ENCODE data around the gene HNRNPL. TPM values are rescaled to one million over a fixed set of nuclear protein-coding genes. Genes with fewer than 3 reads are reported as not detected.
"Not testable (repeated sequence)": the region's sequence is repeated elsewhere in the genome, so short reads cannot be mapped to it uniquely, and the experiment has no call there.

Gene HNRNPL
- polyA plus RNA-seq, 3 donors: 51.9 to 234 (median 58.7) TPM

DNA sequence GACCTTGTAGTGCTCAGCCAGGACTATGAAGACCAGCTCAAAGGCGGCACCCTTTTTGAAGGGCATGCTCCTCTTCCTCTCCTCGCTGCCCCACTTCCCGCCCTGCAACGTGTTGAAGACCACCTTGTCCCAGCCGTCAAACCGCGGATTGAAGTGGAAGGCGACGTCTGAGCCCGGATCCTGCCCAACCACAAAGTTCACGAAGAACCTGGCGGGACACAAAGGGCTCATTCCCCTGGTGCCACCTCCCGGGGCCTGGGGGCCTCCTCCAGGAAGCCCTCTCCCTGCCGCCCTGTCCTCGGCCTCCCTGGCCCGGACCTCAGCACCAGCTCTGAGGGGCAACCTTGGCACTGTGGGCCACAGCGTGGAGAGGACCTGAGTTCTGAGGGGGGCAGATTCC lies 41.0 kb downstream of the HNRNPL start:
- H4K20me1 ChIP-seq (ENCODE audit: insufficient read depth, low read length): no peaks in the 10 kb centered on the region
- H3K27me3 Mint-ChIP-seq (ENCODE audit: low read depth in 3 of 3): peaks cover 0 to 3% (median 2%) of the 10 kb centered on the region in 3 donors
- no peaks in the 10 kb centered on the region for H3K27me3 ChIP-seq (ENCODE audit: control insufficient read depth in 2 of 2, insufficient read depth in 2 of 2, low read length in 2 of 2)
- no peak overlapping the region for H2AFZ ChIP-seq (ENCODE audit: insufficient read depth, low read depth, low read length, poor library complexity, severe bottlenecking)
- no peaks in the 10 kb centered on the region for H3K79me2 ChIP-seq (ENCODE audit: insufficient read depth, low read length)
- H3K4me2 ChIP-seq (replicated peaks; ENCODE audit: extremely low read depth, low read length, poor library complexity, severe bottlenecking): no peak overlapping the region
- intact Hi-C loops (cut with micrococcal nuclease): no loop called here
- TF ChIP-seq, protein P1, sequence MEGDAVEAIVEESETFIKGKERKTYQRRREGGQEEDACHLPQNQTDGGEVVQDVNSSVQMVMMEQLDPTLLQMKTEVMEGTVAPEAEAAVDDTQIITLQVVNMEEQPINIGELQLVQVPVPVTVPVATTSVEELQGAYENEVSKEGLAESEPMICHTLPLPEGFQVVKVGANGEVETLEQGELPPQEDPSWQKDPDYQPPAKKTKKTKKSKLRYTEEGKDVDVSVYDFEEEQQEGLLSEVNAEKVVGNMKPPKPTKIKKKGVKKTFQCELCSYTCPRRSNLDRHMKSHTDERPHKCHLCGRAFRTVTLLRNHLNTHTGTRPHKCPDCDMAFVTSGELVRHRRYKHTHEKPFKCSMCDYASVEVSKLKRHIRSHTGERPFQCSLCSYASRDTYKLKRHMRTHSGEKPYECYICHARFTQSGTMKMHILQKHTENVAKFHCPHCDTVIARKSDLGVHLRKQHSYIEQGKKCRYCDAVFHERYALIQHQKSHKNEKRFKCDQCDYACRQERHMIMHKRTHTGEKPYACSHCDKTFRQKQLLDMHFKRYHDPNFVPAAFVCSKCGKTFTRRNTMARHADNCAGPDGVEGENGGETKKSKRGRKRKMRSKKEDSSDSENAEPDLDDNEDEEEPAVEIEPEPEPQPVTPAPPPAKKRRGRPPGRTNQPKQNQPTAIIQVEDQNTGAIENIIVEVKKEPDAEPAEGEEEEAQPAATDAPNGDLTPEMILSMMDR (IDR thresholded peaks at IDR 0.05): no peak
- 93% methylated on average over 16 of the region's 17 CpGs for WGBS (ENCODE audit: insufficient coverage)
- no peak overlapping the region for H3K27ac Mint-ChIP-seq
- peaks cover 8% of the 10 kb centered on the region for H3K4me1 Mint-ChIP-seq
- no peak overlapping the region for H3K4me3 ChIP-seq (replicated peaks in 1 of 3; ENCODE audit: low read depth in 2 of 3, low read length in 3 of 3)
- H3K4me1 ChIP-seq (ENCODE audit: control insufficient read depth in 1 of 2, insufficient read depth in 2 of 2, low read length in 2 of 2): peaks cover 3 to 5% of the 10 kb centered on the region in 2 donors
- H3K27ac ChIP-seq (ENCODE audit: low read depth in 1 of 2, low read length in 2 of 2): no peak overlapping the region
- no peak for DNase-seq
- peaks cover 0 to 1% (median 0%) of the 10 kb centered on the region in 7 donors for H3K9me3 Mint-ChIP-seq
- H3K9me3 ChIP-seq (replicated peaks in 1 of 2; ENCODE audit: control insufficient read depth in 1 of 2, insufficient read depth in 1 of 2, low read length in 2 of 2): no peaks in the 10 kb centered on the region
- no peak overlapping the region for H3K9ac ChIP-seq (ENCODE audit: insufficient read depth, low read length, poor library complexity, severe bottlenecking)
- no peak overlapping the region for H3K4me3 Mint-ChIP-seq
- no peaks in the 10 kb centered on the region for H3K36me3 ChIP-seq (replicated peaks in 1 of 2; ENCODE audit: control insufficient read depth in 1 of 2, insufficient read depth in 2 of 2, low read length in 2 of 2)
- no peaks in the 10 kb centered on the region for H3K36me3 Mint-ChIP-seq

DNA sequence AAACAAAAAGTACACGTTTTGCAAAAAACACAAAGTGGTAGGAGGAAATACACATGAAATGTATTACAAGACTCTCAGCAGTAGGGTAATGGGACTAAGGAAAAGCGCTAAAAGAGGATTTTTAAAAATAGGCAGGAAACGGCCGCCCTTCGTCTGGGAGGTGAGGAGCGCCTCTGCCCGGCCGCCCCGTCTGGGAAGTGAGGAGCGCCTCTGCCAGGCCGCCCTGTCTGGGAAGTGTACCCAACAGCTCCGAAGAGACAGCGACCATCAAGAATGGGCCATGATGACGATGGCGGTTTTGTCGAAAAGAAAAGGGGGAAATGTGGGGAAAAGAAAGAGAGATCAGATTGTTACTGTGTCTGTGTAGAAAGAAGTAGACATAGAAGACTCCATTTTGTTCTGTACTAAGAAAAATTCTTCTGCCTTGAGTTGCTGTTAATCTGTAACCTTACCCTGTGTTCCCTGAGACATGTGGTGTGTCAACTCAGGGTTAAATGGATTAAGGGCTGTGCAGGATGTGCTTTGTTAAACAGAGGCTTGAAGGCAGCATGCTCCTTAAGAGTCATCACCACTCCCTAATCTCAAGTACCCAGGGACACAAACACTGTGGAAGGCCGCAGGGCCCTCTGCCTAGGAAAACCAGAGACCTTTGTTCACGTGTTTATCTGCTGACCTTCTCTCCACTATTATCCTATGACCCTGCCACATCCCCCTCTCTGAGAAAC lies 42.2 kb downstream of the HNRNPL start:
- H3K27ac ChIP-seq (ENCODE audit: low read depth in 1 of 2, low read length in 2 of 2); H3K4me1 Mint-ChIP-seq; H3K36me3 Mint-ChIP-seq; H3K79me2 ChIP-seq (ENCODE audit: insufficient read depth, low read length); H3K36me3 ChIP-seq (replicated peaks in 1 of 2; ENCODE audit: control insufficient read depth in 1 of 2, insufficient read depth in 2 of 2, low read length in 2 of 2); H3K27me3 ChIP-seq (ENCODE audit: control insufficient read depth in 2 of 2, insufficient read depth in 2 of 2, low read length in 2 of 2); H3K4me2 ChIP-seq (replicated peaks; ENCODE audit: extremely low read depth, low read length, poor library complexity, severe bottlenecking); H4K20me1 ChIP-seq (ENCODE audit: insufficient read depth, low read length); H3K4me1 ChIP-seq (ENCODE audit: control insufficient read depth in 1 of 2, insufficient read depth in 2 of 2, low read length in 2 of 2); H3K27me3 Mint-ChIP-seq (ENCODE audit: low read depth in 3 of 3); H3K4me3 Mint-ChIP-seq; H3K9me3 Mint-ChIP-seq; H2AFZ ChIP-seq (ENCODE audit: insufficient read depth, low read depth, low read length, poor library complexity, severe bottlenecking); DNase-seq; H3K27ac Mint-ChIP-seq; H3K9me3 ChIP-seq (replicated peaks in 1 of 2; ENCODE audit: control insufficient read depth in 1 of 2, insufficient read depth in 1 of 2, low read length in 2 of 2); intact Hi-C loops (cut with micrococcal nuclease); H3K9ac ChIP-seq (ENCODE audit: insufficient read depth, low read length, poor library complexity, severe bottlenecking); H3K4me3 ChIP-seq (replicated peaks in 1 of 3; ENCODE audit: low read depth in 2 of 3, low read length in 3 of 3): not testable (repeated sequence)
- 83% methylated on average over 1 of the region's 18 CpGs for WGBS (ENCODE audit: insufficient coverage)
